Ascending aorta (tissue), 2 donors: ENCODE data around the gene UBE2H. TPM values are rescaled to one million over a fixed set of nuclear protein-coding genes. Genes with fewer than 3 reads are reported as not detected.

Source experiments
- DNase-seq, 2 donors: peaks; one replicate each; pipeline ENCODE4 v3.0.0-alpha.2; 2019; ENCODE audit warnings: low spot score in 2 of 2
- H3K27ac ChIP-seq, 2 donors: fragments of 200-600 bp; sonication (generic); one replicate each; pipeline ENCODE4 v1.5.1; 2016 to 2017; ENCODE audit warnings: mild to moderate bottlenecking in 1 of 2
- H3K27me3 ChIP-seq: fragments of 200-600 bp; sonication (generic); one replicate; pipeline ENCODE4 v1.5.1; 2017
- H3K36me3 ChIP-seq, 2 donors: fragments of 200-600 bp; sonication (generic); one replicate each; pipeline ENCODE4 v1.5.1; 2016
- H3K4me1 ChIP-seq, 2 donors: fragments of 200-600 bp; sonication (generic); one replicate each; pipeline ENCODE4 v1.5.1; 2016 to 2017; ENCODE audit warnings: mild to moderate bottlenecking in 1 of 2
- H3K4me3 ChIP-seq, 2 donors: fragments of 200-600 bp; sonication (generic); one replicate each; pipeline ENCODE4 v1.5.1; 2016 to 2017; ENCODE audit warnings: mild to moderate bottlenecking in 1 of 2
- H3K9me3 ChIP-seq, 2 donors: fragments of 200-600 bp; sonication (generic); one replicate each; pipeline ENCODE4 v1.5.1; 2016
- CTCF ChIP-seq, 3 experiments: fragments of 200-600 bp in 2 of 3; fragments of 450-650 bp in 1 of 3; sonication (generic) in 2 of 3; IDR thresholded peaks; one replicate each; pipeline ENCODE4 v1.5.1; 2016 to 2019; ENCODE audit warnings: antibody characterized with exemption in 3 of 3, mild to moderate bottlenecking in 1 of 3, moderate library complexity in 1 of 3
- intact Hi-C: fragments of 100-400 bp; cut with DNase I; formaldehyde crosslinking; loops from one replicate; pipeline ENCODE4 v1.15.1; 2023
- total RNA-seq: library from RNA; depleted of rRNA; stranded (reverse); fragments of >200 nt; gene quantifications from one replicate; pipeline ENCODE4 v1.1.0, GENCODE V29; 2016

Gene UBE2H
- 83.9 TPM for total RNA-seq

DNA sequence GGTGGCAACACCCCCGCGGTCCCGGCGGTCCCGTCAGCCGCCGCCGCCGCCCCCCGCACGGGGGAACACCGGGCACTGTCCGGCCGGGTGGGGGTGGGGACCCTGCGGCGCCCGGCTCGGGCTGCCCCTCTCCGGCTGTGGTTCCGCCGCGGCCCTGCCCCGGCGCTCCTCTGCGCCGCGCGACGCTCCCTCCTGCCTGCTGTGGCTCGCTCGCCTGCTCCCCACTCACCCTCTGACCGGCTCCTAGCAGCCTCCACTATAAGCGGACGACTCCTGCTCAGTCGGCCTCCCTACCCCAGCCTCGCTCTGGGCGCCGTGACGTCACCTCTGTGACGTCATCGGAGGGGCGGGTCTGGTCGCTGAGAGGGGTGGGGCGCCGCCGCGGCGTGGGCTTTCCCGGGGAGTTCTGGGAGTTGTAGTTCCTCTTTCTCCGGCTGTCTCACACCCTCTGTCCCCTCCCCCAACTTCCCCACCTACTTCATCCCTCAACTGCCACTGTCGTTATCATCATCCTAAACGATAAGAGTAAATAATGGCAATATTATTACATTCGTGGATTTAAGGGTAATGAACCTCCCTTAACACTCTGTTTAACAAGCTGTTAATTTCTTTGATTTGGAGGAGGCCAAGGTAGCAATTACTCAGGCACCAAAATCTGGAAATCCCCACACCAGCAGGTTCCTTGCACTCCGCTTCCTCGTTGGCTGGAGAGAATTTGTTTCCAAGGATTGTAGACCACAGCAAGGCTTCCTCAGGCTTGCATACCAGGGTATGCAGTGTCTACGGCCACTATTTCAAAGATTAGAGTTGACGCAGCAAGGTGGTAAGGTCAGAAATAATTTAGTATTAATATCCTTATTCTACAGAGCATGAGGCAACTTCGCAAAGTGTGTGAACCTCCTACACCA, at the start of gene UBE2H:
TSS of gene UBE2H (minus strand) at position 308 of the 908 bp plus-strand sequence. CDS start 405 bp downstream, outside the sequence.
- H3K9me3 ChIP-seq: no peaks in the 10 kb centered on the region
- TF ChIP-seq CTCF (IDR thresholded peaks at IDR 0.05): no peak
- peak; percentile 72 to 96 for DNase-seq
- H3K27me3 ChIP-seq: no peaks in the 10 kb centered on the region
- H3K36me3 ChIP-seq: no peaks in the 10 kb centered on the region
- H3K4me3 ChIP-seq: peak within 1 kb of the TSS; percentile 80 to 92
- peaks cover 6 to 13% of the 10 kb centered on the region in 2 donors for H3K4me1 ChIP-seq
- intact Hi-C loops: loop anchor here (1.0 to 10.0 kb wide), 4 partner anchors 57 to 942 kb away; partner anchors contain the start of gene KLHDC10
- peak within 1 kb of the TSS; percentile 91 for H3K27ac ChIP-seq

- no peaks in the 10 kb centered on the region for H3K27me3 ChIP-seq
- no peaks in the 10 kb centered on the region for H3K9me3 ChIP-seq
- intact Hi-C loops: no loop called here
- no peak overlapping the region for H3K4me3 ChIP-seq
- no peak overlapping the region for H3K27ac ChIP-seq
- no peak for TF ChIP-seq CTCF (IDR thresholded peaks at IDR 0.05)
- no peak for DNase-seq
- H3K4me1 ChIP-seq: no peaks in the 10 kb centered on the region
- no peaks in the 10 kb centered on the region for H3K36me3 ChIP-seq
Measured at GRCh38 chr7:129998446-129998845, 45.7 kb upstream of the UBE2H start.

DNA sequence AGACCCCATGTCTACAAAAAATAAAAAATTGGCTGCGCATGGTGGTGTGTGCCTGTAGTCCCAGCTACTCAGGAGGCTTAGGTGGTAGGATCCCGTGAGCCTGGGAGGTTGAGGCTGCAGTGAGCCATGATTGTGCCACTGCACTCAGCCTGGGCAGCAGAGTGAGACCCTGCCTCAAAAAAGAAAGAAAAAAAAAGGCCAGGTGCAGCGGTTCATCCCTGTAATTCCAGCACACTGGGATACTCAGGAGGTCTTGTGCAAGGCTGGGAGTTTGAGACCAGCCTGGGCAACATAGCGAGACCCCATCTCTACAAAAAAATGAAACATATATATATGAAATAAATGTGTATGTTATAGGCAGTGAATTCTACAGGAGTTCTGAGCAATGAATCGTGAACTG, 44.5 kb upstream of the UBE2H start:
- no peaks in the 10 kb centered on the region for H3K27me3 ChIP-seq
- H3K4me1 ChIP-seq: no peaks in the 10 kb centered on the region
- H3K36me3 ChIP-seq: no peaks in the 10 kb centered on the region
- no peak overlapping the region for H3K27ac ChIP-seq
- no peak for TF ChIP-seq CTCF (IDR thresholded peaks at IDR 0.05)
- no peak for DNase-seq
- intact Hi-C loops: no loop called here
- H3K9me3 ChIP-seq: no peaks in the 10 kb centered on the region
- H3K4me3 ChIP-seq: no peak overlapping the region

GRCh38 chr7:129993275-129993674, 40.5 kb upstream of the UBE2H start:
- H3K9me3 ChIP-seq: no peaks in the 10 kb centered on the region
- H3K27ac ChIP-seq: no peak overlapping the region
- no peaks in the 10 kb centered on the region for H3K27me3 ChIP-seq
- no peak overlapping the region for H3K4me3 ChIP-seq
- intact Hi-C loops: no loop called here
- no peak for TF ChIP-seq CTCF (IDR thresholded peaks at IDR 0.05)
- H3K36me3 ChIP-seq: no peaks in the 10 kb centered on the region
- DNase-seq: no peak
- peaks cover 0 to 6% of the 10 kb centered on the region in 2 donors for H3K4me1 ChIP-seq

GRCh38 chr7:129990403-129991192, 37.8 kb upstream of the UBE2H start:
- Histone ChIP-seq H3K36me3 (no peaks in the 10 kb centered on the region), H3K4me1 (peaks cover 0 to 6% of the 10 kb centered on the region in 2 donors), H3K9me3 (no peaks in the 10 kb centered on the region), H3K27me3 (no peaks in the 10 kb centered on the region), H3K4me3 (no peak overlapping the region), H3K27ac (no peak overlapping the region)
- intact Hi-C loops: no loop called here
- TF ChIP-seq CTCF (IDR thresholded peaks at IDR 0.05): no peak
- no peak for DNase-seq
